Stimulated activated CD8-positive, alpha-beta memory T cell treated with anti-CD3 and anti-CD28 coated beads, Interleukin-4, amount 100 ng/mL, for 48 hours (primary cell): ENCODE data around the gene RASSF4.

Experiments
- DNase-seq: peaks from one replicate; pipeline ENCODE4 v3.0.0-alpha.2; 2020

The RASSF4 gene

GRCh38 chr10:44963772-44964633 lies 4.4 kb downstream of the RASSF4 start:
- DNase-seq = peak; percentile 14

- DNase-seq = peak; percentile 11
Measured at GRCh38 chr10:44965104-44965503, 5.5 kb downstream of the RASSF4 start.

- DNase-seq = no peak
Measured at GRCh38 chr10:44965651-44966097, 6.1 kb downstream of the RASSF4 start.

- DNase-seq = no peak
Measured at GRCh38 chr10:44966129-44966815, 6.7 kb downstream of the RASSF4 start.

GRCh38 chr10:44966816-44967509 lies 7.4 kb downstream of the RASSF4 start:
- no peak for DNase-seq

- DNase-seq = no peak
Measured at GRCh38 chr10:44967616-44968015, 8.0 kb downstream of the RASSF4 start.

- DNase-seq = peak; percentile 34
Measured at GRCh38 chr10:44968091-44968490, 8.5 kb downstream of the RASSF4 start.

GRCh38 chr10:44968500-44969400 lies 9.1 kb downstream of the RASSF4 start:
- peak; percentile 35 for DNase-seq

- no peak for DNase-seq
Measured at GRCh38 chr10:44969854-44970253, 10.3 kb downstream of the RASSF4 start.

- DNase-seq = no peak
Measured at GRCh38 chr10:44970812-44971395, 11.3 kb downstream of the RASSF4 start.

GRCh38 chr10:44971434-44971833 lies 11.8 kb downstream of the RASSF4 start:
- DNase-seq = no peak

- no peak for DNase-seq
Measured at GRCh38 chr10:44971935-44972757, 12.5 kb downstream of the RASSF4 start.

GRCh38 chr10:44972874-44973306 lies 13.3 kb downstream of the RASSF4 start:
- DNase-seq = no peak

- no peak for DNase-seq
Measured at GRCh38 chr10:44973323-44974081, 13.9 kb downstream of the RASSF4 start.

GRCh38 chr10:44974082-44974627 lies 14.6 kb downstream of the RASSF4 start:
- DNase-seq = no peak

- peak; percentile 79 for DNase-seq
Measured at GRCh38 chr10:44974628-44975430, 15.2 kb downstream of the RASSF4 start.

GRCh38 chr10:44975431-44976331 lies 16.1 kb downstream of the RASSF4 start:
- DNase-seq = no peak
